NCI-H1092 (cell line): ENCODE results near the gene SH3PXD2A.

ENCODE experiments used
- DNase-seq: peaks from one replicate; lab custom pipeline; 2025; lab: John Stamatoyannopoulos, UW

Gene SH3PXD2A

DNA sequence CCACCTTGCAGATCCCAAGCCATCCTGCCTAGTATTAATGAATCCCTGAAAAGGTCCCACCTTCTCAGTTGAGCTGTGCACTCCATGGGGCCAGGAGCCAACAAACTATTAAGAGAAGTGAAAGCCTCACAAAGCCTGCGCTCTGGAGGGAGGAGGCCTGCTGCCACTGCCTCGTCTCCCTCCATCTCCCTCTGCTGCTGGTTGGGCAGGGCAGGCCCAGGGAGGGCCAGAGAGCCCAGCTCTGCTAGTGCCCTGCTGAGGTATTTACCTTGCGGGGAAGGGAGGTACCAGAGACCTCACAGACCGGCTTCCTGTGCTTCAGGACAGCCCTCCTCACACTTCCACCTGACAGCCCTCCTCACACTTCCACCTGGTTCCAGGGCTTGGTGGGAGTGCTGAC, 171.5 kb downstream of the SH3PXD2A start:
- DNase-seq = no peak

DNA sequence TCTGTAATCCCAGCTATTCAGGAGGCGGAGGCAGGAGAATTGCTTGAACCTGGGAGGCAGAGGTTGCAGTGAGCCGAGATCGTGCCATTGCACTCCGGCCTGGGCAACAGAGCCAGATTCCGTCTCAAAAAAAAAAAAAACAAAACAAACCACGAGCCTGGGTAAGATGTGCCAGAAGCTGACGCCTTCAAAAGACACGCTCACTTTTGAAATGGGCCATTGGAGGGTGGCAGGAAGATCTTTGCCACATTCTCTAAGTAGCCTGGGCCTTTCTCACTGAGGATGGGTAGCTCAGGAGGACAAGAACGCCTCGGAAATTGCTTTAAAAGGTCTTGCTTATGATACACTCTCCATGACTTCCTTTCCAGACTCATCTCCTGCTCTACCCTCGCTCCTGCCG, 172.7 kb downstream of the SH3PXD2A start:
- no peak for DNase-seq

DNA sequence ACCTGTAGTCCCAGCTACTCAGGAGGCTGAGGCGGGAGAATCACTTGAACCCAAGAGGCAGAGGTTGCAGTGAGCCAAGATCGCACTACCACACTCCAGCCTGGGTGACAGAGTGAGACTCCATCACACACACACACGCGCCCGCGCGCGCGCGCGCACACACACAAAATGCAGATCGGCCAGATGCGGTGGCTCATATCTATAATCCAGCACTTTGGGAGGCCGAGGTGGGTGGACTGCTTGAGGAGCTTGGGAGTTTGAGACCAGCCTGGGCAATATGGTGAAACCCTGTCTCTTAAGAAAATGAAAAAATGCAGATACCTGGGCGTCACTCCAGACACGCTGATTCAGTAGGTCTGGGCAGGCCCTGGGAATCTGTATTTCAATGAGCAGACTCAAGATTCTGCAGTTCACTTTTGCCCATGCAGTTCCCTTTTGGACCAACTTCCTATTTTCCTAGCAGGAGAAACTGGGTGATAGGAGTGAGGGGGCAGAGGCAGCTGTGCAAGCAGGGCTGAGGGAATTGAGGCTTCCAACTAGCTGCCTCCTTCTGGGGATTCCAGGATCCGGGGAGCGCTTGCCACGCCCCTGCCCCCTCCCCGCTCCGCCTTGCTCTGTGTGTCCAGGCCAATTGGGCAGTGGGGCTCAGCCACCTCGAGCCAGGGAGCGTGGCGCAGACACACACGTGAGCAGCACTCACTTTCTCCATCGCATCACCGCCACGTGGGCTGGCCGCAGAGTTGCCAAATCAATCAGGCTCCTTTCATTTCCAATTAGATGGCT, 173.6 kb downstream of the SH3PXD2A start:
- DNase-seq = no peak

DNA sequence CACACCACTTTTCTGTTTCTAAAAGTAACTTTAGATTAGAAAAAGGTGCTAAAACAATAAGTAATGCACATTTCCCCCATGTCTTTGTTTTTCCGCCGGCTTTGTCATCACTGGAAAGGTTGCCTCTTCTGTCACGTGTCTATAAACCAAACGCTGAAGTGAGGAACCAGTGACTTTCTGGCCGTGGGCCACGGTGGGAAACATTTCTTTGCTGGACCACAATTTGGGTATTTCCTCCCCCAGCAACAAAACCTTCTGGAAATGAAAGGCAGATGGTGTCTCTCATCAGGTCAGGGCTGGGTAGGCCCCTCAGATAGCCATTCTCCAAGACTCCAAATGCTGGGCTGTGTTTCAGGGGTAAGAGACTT, 174.5 kb downstream of the SH3PXD2A start:
- DNase-seq = no peak

DNA sequence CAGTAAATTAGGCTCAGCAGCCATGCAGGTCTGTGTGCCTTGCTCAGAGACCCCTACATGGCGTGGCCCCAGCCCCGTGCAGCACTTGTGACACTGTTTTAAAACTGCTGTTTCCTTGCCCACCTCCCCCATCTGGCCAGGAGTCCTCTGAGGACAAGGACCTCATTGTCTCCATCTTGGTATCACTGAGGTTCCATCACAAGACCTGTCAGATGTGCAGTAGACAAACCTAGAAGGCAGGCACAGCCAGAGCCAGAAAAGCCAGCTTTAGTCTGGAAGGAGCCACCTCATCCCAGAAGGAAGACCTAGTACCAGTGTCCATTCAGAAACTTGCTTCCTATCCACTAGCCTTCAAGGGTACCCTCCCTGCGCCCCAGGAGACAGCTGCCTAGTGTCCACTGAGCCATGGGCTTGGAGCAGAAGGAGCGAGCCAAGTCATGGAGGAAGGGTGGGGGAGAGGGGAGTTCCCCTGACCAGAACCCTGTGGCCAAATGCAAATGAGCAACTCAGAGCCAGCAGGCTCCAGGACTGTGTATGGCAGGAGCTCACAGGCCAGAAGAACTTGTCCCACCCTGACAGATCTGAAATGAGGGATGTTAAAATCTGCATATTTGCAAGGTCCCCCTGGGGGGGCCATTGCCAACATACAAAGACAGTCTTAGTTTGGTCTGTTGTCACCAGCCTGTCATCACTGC, 176.1 kb downstream of the SH3PXD2A start:
- no peak for DNase-seq

DNA sequence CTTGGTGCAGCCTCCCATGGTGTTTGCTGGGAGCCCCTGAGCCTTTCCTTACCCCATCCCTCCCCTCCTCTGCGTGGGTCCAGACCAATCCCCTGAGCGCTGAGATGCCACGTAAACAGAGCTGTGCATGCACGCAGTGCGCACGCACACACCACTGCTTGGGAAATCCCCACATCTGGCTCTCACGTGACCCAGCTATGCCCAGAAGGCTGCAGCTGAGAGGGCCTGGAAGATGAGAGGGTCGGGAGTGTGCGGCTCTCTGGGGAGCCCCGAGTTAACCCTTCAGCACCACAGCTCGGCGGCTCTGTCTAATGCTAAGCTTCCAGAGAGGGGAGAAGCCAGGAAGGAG, 177.2 kb downstream of the SH3PXD2A start:
- DNase-seq = no peak

DNA sequence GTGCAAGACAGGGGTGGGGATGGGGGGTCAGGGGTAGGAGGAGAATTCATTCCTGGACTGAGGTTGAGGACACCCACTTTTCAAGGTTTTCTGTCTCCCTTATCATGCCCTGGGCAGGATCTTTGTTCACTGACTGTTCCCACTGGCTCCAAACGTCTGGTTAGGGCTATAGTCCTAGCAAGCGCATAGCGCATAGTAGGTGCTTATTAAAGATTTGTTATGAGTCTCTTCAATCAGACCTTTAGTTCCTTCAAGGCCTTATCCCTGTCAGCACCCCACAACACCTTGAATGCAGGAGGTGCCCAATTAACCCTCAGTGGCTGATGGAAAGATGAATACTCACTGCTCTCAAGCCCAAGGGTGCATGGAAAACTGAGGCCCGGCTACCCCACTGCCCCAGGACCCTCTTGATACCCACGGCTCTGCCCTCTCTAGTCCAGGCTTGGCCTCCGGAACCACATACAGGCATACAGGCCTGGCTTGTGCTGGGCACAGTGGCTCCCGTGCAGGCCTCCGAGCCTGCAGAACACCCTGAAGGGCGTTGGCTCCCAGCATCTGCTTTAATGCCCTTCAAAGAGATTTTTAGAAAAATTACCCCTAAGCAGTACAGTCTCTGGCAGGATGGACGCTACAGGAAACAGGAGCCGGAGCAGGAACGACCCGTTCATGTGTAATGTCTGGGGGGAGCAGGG, 177.7 kb downstream of the SH3PXD2A start:
- DNase-seq = no peak

DNA sequence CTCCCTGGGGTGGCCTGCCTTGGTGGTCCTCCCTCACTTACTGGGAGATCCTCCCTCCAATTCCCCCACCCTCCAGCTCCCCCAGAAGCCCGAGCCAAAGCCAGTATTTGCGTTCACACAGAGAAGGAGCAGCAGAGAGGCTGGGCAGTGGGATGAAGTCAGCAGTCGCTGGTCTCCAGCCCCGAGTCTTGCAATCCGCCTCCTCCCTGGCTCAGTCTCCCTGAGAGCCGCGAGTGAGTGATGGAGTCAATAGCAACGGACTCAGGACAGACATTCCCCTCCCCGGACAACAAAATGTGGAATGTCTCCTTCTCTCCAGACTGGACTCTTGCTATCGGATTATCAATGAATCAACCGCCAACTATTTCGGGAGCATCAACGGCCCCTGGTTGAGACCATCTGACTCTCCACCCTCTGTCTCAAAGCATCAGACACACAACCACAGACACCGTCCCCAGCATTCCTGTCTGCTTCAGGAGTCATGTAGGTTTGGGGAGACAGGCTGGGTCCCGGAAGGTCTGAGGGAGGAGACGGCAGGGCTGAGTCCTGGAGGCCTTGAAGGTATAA, 178.4 kb downstream of the SH3PXD2A start:
- no peak for DNase-seq

DNA sequence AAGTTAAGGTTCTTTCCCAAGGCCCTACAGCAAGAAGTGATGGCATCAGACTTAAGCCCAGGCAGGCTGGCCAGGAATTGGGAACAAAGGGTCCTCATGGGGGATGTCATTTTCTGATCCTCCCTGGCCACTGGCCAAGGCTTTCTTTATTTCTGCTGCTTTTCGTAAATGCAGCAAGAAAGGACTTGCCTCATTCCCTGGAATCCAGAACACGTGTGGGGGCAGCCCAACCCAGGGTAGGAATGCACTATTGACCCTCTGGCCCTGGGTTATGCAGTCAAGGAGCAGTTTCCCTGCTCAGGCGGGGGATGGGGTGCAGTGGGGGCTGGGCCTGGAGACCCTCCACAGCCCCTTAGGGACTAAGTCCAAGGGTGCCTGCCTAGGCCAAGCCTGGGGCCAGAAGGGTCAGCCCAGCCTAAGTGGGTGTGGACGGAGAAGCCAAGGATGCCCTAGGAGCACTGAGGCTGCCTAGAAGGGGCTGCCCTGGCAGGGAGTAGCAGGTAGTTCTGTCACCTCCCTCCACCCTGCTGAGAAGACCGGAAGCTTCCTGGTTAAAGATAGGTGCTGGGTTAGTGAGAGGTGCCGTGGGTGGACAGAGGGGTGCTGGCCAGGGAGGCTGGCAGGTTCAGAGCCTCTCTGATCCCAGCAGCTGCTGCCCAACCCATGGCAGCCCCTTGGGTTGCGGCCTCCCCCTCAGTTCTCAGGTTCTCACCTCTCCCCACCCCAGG, 179.2 kb downstream of the SH3PXD2A start:
- no peak for DNase-seq

DNA sequence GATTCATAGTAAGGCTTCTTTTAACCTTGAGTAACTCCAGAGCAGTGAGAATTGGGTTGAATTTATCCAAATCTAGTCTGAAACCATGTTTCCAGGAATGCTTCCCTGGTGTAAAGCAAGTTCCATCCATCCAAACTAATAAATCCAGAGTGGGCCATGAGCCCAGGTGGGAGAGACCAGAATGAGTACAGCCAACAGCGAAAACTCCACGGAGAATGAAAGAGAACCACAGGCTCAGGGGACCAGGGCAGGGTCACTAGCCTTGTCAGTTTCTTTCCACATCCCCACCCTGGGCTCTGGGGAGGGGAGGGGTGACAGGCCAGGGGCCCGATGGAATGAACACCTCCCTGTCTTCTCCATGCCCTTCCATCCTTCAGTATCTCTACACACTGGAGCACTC, 181.8 kb downstream of the SH3PXD2A start:
- DNase-seq = no peak

DNA sequence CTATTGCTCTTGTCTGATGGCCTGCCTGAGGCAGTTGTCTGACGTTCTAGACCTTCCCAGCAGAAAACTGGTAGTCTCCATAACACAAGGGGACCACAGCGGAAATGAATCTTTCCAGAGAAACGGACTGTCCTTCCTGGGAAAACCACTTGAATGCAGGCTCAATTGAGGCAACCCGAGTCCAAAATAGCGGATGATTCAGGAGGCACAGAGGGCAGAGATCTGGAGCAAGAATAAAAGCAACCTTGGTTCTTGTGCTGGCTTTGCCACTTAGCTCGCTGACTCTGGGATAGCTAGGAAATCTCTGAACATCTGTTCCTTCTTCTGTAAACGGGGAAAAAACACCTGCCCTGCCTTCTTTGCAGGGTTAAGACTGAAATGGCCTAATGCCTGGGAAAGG, 183.0 kb downstream of the SH3PXD2A start:
- DNase-seq = no peak

DNA sequence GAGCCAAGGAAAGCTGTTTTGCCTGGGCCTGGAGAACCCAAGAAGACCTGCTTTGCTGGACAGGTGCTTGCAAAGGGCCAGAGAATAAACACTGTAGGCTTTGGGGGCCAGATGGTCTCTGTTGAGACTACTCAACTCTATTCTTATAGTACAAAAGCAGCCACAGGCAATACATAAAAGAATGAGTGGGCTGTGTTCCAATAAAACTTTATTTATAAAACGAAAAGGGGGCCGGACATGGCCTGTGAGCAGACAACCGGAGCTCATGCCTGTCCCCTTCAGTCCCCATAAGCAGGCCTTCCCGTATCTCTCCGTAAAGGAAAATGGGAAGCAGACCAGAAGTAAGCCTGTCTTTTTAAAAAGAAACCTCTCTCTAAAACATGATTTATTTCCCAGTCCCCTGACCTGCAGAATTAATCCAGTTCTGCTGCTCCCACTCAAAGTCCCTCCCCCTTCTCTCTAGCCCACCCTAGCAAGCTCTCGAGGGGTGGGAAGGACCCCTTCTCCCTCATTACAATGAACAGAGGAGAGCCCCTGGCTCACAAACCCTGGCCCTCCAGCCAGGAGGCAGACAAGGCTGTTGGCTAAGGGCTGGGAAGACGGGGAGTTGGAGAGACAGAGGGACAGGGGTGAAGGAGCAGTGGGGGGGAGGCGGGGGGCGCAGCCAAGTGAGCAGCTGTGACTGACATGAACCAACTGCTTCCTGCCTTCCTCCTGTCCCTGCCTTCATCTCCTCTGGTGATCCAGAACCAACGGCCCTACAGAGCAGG, 184.1 kb downstream of the SH3PXD2A start:
- no peak for DNase-seq

DNA sequence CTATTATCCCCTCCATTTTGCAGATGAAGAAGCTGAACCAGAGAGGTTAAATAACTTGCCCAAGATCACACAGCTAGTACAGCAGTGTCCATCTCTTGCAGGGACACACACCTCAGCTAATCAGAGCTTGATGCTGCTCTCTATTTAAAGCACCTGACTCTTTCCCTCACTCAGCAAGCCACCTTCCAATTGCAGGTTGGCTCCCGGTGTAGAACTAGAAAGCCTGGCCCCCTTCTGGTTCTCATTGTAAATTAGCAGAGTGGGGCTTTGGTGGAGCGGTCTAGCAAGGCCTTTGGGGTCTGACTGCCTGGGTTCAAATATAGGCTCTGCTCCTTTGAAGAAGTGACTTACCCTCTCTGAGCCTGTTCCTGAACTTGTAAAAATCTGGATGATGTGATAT, 185.4 kb downstream of the SH3PXD2A start:
- DNase-seq = no peak

DNA sequence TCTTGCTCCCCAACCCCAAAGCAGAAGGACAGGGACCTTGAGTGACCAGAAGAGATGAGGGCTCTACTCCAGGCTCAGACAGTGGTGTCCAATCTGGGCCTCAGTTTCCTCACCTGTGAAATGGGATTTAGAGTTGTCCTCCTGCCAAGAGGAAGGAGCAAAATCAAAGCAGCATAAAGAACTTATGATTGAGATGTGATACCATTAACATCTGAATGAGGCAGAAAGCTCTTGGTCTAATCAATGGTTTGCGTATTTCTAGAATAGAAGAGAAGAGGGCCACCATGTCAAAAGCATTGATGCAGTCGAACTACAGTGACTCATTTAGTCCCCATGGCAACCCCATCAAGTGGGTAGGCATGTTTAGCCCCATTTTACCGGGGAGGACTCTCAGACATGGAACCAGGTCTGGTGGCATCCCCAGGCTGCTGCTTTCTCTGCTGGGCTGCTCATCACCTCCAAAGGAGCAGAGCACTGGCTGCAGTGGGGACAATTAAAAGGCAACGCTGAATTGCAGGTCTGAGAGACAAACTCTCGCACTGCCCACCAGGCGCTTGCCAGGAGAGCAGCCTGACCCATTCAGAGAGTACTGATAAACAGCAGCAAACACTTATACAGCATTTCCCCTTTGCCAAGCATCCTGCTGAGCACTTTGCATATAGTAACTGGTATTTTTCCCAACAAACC, 186.0 kb downstream of the SH3PXD2A start:
- no peak for DNase-seq

DNA sequence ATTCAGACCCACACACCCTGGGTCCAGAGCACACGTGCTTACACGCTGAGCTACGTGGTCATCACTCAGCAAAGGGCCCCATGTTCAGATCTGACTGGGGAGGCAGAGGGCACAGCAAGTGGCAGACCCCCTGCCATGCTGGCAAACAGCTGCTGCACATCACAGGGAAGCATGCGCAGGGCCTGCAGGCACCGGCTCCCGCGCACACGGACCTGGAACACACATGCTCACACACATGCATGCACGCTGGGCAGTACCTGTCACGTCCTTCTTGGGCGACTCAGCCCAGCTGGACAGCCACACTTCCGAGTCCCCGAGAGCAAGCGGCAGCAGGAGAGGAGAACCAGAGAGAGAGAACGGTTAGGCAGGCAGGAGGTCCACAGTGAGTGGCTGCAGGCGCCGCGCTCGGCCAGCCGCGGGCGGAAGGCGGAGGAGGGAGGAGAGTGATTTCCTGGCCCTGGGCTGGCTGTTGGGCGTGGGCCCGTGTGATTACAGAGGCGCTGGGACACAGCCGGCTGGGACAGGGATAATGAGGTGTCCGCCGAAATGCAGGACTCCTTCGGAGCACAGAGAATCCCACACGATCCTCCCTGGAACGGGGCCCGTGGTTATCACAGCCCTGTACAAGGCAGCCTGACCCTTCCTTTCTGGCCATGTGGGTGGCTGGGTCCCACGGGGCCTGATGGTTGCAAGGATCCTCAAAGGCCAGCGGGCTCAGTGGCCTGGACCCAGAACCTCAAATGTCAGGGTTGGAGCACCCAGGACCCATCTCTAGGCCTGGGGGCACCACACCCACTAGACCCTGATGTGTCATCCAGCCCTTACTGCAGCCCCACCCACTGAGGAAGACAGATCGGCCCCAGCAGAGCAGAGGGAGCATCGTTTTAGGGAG, 186.8 kb downstream of the SH3PXD2A start:
- no peak for DNase-seq

DNA sequence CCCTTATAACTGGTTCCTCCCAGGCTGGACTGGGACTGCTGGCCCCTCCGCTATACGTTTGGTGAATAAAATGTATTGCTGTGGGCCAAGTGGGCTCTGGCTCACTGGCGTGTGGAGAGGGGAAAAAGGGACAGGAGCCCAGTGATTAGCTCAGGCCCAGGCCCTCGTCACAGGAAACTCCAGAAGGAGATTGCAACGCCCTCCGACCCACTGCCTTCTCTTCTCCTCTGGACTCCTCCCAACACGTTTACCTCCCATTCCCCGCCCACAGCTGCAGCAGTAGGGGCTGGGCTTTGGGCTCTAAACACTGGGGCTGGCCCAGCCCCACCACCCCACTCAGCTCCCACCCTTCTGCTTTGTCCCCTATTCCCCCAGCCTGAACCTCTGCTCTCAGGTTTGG, 188.0 kb downstream of the SH3PXD2A start:
- no peak for DNase-seq

DNA sequence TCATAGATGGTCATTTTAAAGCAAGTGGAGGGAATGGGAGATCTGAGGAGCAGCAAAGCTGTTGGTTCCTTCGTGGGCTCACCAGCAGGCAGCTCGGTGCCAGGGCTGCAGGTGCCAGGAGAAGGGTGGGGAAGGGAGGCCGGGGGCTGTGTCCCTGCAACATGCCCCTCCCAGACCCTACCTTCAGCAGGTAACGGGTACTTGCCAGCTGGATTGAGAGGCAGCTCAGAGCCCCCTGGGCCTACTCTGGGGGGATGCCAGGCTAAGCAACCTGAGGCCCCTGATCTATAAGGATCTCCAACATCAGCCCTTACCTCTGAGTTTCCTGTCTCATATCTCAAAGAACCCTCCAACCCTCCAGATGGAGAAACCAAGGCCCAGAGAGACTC, 188.6 kb downstream of the SH3PXD2A start:
- DNase-seq = no peak

DNA sequence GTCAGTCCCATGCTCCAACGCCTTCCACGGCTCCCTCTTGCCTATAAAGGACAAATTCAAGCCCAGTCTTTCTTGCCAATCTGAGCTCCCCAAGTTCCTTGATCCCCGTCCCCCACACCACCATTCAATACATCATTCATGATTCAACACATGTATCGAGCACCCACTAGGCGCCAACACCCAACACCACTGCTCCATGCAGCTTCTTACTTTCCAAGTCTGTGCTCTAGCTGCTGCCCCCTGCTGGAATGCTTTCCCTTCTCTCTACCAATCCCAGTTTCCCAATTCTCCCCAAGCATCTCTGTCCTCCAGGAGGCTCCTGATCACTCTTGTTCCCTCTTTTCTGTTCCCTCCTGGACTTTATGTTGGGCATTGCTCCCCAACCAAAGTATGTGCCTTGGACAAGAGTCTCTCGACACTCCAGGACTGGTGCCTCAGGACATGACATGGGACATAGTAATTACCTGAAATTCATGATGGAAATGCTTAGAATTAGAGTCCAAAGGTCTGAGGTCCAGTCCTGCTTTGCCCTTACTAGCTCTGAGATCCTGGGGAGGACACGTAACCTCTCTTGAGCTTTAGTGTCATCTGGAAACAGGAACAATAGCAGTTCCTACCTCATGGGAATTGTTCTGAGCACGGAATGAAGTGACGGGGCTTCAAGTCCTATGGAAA, 189.2 kb downstream of the SH3PXD2A start:
- DNase-seq = no peak

DNA sequence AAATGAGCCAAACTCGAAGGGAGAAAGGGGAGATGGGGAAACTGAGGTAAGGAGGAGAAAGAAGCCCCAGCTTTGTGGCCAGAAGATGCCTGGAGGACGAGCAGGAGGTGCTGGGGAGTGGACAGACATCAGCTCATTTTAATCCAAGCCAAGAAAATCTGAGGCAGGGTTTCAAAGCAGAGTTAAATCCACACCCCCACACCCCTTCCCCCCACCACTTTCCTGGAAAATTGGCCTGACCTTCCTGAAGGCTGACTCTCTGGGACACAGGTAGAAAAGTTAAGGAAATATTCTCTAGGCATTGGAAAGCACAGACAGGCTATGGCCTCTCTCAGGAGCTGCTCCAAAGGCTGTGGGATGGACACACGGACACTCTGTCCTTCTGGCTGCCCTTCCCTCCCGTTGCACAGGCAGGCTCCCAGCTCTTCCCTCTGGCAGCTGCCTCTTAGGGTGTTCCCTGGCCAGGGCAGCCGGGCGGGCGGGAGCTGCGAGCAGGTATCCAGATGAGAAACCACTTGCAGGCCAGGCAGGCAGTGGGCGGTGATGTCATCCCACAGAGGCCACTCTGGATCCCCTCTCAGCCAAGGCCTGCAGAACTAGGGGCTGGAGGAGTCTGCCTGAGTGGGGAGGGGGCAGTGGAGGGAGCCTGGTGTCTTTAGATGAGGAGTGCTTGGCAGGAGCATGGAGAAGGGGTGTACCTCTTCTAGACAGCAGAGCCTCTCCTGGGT, 190.1 kb downstream of the SH3PXD2A start:
- no peak for DNase-seq
